Retinal pigment epithelial cell (primary cell): ENCODE measurements around the gene PRKAG2.

Experiments used
- DNase-seq: peaks from one replicate; pipeline ENCODE4 v3.0.0-alpha.2; 2010; ENCODE audit warnings: low read depth
- H3K4me3 ChIP-seq: 2 replicates; pipeline ENCODE4 v1.5.1; 2011; ENCODE audit warnings: mild to moderate bottlenecking, low read length, control low read depth, moderate library complexity
- CTCF ChIP-seq: conservative IDR thresholded peaks from 2 replicates; pipeline ENCODE4 v1.5.1; 2011; ENCODE audit warnings: low read depth, low read length, control low read depth, inconsistent platforms

Gene PRKAG2

GRCh38 chr7:151675196-151675920 lies 201.6 kb downstream of the PRKAG2 start:
- no peak for DNase-seq
- no peak overlapping the region for H3K4me3 ChIP-seq
- no peak for TF ChIP-seq CTCF

- no peak for DNase-seq
- TF ChIP-seq CTCF, result no peak
- H3K4me3 ChIP-seq, result no peak overlapping the region
Measured at GRCh38 chr7:151674161-151674920, 202.6 kb downstream of the PRKAG2 start.

- no peak for DNase-seq
- H3K4me3 ChIP-seq, result no peak overlapping the region
- no peak for TF ChIP-seq CTCF
Measured at GRCh38 chr7:151673216-151673615, 203.7 kb downstream of the PRKAG2 start.

- no peak for TF ChIP-seq CTCF
- DNase-seq, result no peak
- no peak overlapping the region for H3K4me3 ChIP-seq
Measured at GRCh38 chr7:151672716-151673115, 204.2 kb downstream of the PRKAG2 start.

- peak; percentile 57 for DNase-seq
- TF ChIP-seq CTCF, result no peak
- no peak overlapping the region for H3K4me3 ChIP-seq
Measured at GRCh38 chr7:151671514-151671913, 205.4 kb downstream of the PRKAG2 start.

- no peak for DNase-seq
- no peak for TF ChIP-seq CTCF
- H3K4me3 ChIP-seq, result no peak overlapping the region
Measured at GRCh38 chr7:151669762-151670161, 207.2 kb downstream of the PRKAG2 start.

- DNase-seq, result no peak
- no peak overlapping the region for H3K4me3 ChIP-seq
- no peak for TF ChIP-seq CTCF
Measured at GRCh38 chr7:151666886-151667285, 210.0 kb downstream of the PRKAG2 start.
